ENCODE data around the gene TSPAN31. TPM values are rescaled to one million over a fixed set of nuclear protein-coding genes. Genes with fewer than 3 reads are reported as not detected.
A peak's percentile ranks its signal among the peaks of the same experiment; 100 is the strongest.

TSPAN31 gene
- polyA plus RNA-seq, 2 of the 4 experiments (the other 2 are of a cell fraction): 20.6 to 51.9 TPM

GRCh38 chr12:57735952-57736740 lies 8.7 kb upstream of the TSPAN31 start (continued):
- TF ChIP-seq REST (IDR thresholded peaks at IDR 0.05) (no peak), ZNF302 (CRISPR knock-in tag; IDR thresholded peaks at IDR 0.05) (no peak), CHD4 (IDR thresholded peaks at IDR 0.05; ENCODE audit: borderline replicate concordance) (no peak), ZFP36 (IDR thresholded peaks at IDR 0.05; ENCODE audit: borderline replicate concordance, partially characterized antibody) (no peak)

GRCh38 chr12:57736741-57737466 lies 7.9 kb upstream of the TSPAN31 start:
- no peak for DNase-seq (ENCODE audit: low read depth in 1 of 2, low spot score in 1 of 2)

DNA sequence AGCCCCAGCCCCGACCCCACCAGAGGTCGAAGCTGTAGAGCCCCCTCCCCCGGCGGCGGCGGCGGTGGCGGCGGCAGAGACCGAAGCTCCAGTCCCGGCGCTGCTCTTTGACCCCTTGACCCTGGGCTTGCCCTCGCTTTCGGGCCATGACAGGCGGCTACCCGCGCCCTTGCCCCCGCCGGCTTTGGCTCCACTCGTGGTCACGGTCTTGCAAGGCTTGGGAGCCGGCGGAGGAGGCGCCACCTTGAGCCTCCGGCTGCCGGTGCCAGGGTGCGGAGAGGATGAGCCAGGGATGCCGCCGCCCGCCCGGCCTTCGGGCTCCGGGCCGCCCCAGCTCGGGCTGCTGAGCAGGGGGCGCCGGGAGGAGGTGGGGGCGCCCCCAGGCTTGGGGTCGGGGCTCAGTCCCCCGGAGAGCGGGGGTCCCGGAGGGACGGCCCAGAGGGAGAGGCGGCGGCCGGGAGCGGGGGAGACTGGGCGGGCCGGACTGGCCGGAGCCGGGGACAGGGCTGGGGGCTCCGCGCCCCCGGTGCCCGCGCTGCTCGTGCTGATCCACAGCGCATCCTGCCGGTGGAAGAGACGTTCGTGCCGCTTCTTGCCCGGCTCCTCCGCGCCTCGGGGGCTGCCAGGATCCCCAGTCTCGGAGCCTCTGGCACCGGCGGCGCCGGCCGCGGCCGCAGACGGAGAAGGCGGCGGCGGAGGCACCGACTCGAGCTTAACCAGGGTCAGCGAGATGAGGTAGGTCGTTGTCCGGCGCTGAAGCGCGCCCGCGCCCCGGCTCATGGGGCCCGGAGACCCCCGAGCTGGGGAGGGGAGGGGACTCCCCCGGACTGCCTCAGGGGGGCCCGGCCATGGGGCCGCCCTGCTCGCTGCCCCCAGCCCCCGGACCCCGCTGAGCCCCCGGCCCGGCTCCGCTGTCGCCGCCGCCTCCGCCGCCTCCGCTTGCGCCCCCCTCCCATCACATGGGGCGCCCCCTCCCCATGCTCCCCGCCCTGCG lies 7.1 kb upstream of the TSPAN31 start:
- POLR2A ChIA-PET: interaction anchor here (1.5 kb wide), 1 partner anchor 12 kb away, joined by 6 read pairs; no protein-coding TSS in a partner anchor
- FAIRE-seq: no peak

More at GRCh38 chr12:57736741-57737466, 7.9 kb upstream of the TSPAN31 start:
- peak overlapping the region in 1 of 2 experiments; percentile 80; a peak in 3 of 6 replicates for H3K27ac ChIP-seq
- ATAC-seq (peak in 1 of 2 experiments; percentile 15; a peak in 3 of 6 replicates), FAIRE-seq (no peak)
- TF ChIP-seq HOXA7 (CRISPR knock-in tag; IDR thresholded peaks at IDR 0.05) (no peak), ZFP36 (IDR thresholded peaks at IDR 0.05; ENCODE audit: borderline replicate concordance, partially characterized antibody) (peak; percentile 81)
- WGBS (ENCODE audit: missing lambda C conversion rate): 19% methylated on average over 28 of the region's 31 CpGs
- H3K4me2 ChIP-seq: peak overlapping the region; percentile 100
- H3K4me1 ChIP-seq: peaks cover 27% of the 10 kb centered on the region
- H3K4me3 ChIP-seq: peak overlapping the region; percentile 60
- POLR2A ChIA-PET: interaction anchor here (1.5 kb wide), 1 partner anchor 11 kb away, joined by 6 read pairs; no protein-coding TSS in a partner anchor
- no peaks in the 10 kb centered on the region for H3K9me3 ChIP-seq
- CTCF ChIA-PET: interaction anchor here (0.7 to 10.7 kb wide), 18 partner anchors 8 to 274 kb away, joined by 3 to 242 read pairs (median 4); partner anchors contain the start of genes B4GALNT1, CYP27B1, OS9 and PIP4K2C

More for the DNA sequence above, 7.1 kb upstream of the TSPAN31 start:
- TF ChIP-seq, protein P1, sequence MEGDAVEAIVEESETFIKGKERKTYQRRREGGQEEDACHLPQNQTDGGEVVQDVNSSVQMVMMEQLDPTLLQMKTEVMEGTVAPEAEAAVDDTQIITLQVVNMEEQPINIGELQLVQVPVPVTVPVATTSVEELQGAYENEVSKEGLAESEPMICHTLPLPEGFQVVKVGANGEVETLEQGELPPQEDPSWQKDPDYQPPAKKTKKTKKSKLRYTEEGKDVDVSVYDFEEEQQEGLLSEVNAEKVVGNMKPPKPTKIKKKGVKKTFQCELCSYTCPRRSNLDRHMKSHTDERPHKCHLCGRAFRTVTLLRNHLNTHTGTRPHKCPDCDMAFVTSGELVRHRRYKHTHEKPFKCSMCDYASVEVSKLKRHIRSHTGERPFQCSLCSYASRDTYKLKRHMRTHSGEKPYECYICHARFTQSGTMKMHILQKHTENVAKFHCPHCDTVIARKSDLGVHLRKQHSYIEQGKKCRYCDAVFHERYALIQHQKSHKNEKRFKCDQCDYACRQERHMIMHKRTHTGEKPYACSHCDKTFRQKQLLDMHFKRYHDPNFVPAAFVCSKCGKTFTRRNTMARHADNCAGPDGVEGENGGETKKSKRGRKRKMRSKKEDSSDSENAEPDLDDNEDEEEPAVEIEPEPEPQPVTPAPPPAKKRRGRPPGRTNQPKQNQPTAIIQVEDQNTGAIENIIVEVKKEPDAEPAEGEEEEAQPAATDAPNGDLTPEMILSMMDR (IDR thresholded peaks at IDR 0.05): peak; percentile 47
- TF ChIP-seq E2F6 (IDR thresholded peaks at IDR 0.05; ENCODE audit: borderline replicate concordance, low read depth) (peak; percentile 29; the same call in 1 of the 2 replicates), ATOH8 (CRISPR knock-in tag; IDR thresholded peaks at IDR 0.05; ENCODE audit: low read depth) (no peak), SMC3 (IDR thresholded peaks at IDR 0.05) (peak; percentile 16; the same call in 1 of the 3 replicates), MYC (IDR thresholded peaks at IDR 0.05; ENCODE audit: borderline replicate concordance, low read length) (no peak), HDAC2 (IDR thresholded peaks at IDR 0.05) (no peak), SREBF2 (IDR thresholded peaks at IDR 0.05) (no peak)
- TF ChIP-seq, protein P2, sequence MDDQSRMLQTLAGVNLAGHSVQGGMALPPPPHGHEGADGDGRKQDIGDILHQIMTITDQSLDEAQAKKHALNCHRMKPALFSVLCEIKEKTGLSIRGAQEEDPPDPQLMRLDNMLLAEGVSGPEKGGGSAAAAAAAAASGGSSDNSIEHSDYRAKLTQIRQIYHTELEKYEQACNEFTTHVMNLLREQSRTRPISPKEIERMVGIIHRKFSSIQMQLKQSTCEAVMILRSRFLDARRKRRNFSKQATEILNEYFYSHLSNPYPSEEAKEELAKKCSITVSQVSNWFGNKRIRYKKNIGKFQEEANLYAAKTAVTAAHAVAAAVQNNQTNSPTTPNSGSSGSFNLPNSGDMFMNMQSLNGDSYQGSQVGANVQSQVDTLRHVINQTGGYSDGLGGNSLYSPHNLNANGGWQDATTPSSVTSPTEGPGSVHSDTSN (IDR thresholded peaks at IDR 0.05): no peak
- CTCF ChIA-PET: interaction anchor here (0.7 to 10.7 kb wide), 12 partner anchors 10 to 279 kb away, joined by 3 to 242 read pairs (median 3); partner anchors contain the start of genes B4GALNT1 and OS9
- ATAC-seq: peak; percentile 4 to 29; a peak in 3 of 6 replicates
- no peak for DNase-seq (ENCODE audit: low read depth in 1 of 2, low spot score in 1 of 2)
- WGBS (ENCODE audit: missing lambda C conversion rate): 2% methylated on average over 24 of the region's 110 CpGs
- H3K4me2 ChIP-seq: peak overlapping the region; percentile 100
- H3K9me3 ChIP-seq: no peaks in the 10 kb centered on the region
- peaks cover 27% of the 10 kb centered on the region for H3K4me1 ChIP-seq
- peak overlapping the region; percentile 60 for H3K4me3 ChIP-seq
- H3K27ac ChIP-seq: peak overlapping the region; percentile 39 to 80; a peak in 5 of 6 replicates

Measured in A549 (cell line).